CD14-positive monocyte (primary cell): Measurements from ENCODE around the gene PRKAG3. TPM values are rescaled to one million over a fixed set of nuclear protein-coding genes. Genes with fewer than 3 reads are reported as not detected.
A peak's percentile ranks its signal among the peaks of the same experiment; 100 is the strongest.

Experiments used
- DNase-seq, 3 donors: peaks; one replicate each; pipeline ENCODE4 v3.0.0-alpha.2; 2011 to 2022
- H2AFZ ChIP-seq: 2 replicates; pipeline ENCODE4 v1.6.0; 2012; ENCODE audit warnings: mild to moderate bottlenecking, low read depth, low read length, inconsistent platforms; ENCODE audit not compliant: insufficient read depth, poor library complexity, severe bottlenecking
- H3K27ac ChIP-seq, 2 donors: 1 replicate in 1 of 2; 2 replicates in 1 of 2; pipeline ENCODE4 v1.5.1; 2012 to 2013; ENCODE audit warnings: low read length in 2 of 2, control low read depth in 1 of 2, inconsistent platforms in 1 of 2, low read depth in 1 of 2, mild to moderate bottlenecking in 1 of 2
- H3K27me3 ChIP-seq, 2 donors: one replicate each; pipeline versions ENCODE4 v1.6.0 to v1.6.1; 2011 to 2013; ENCODE audit warnings: low read length in 2 of 2; ENCODE audit not compliant: control insufficient read depth in 2 of 2, insufficient read depth in 2 of 2
- H3K36me3 ChIP-seq, 2 donors: replicated peaks in 1 of 2; 1 replicate in 1 of 2; 2 replicates in 1 of 2; pipeline versions ENCODE4 v1.5.1 to v1.6.1; 2012 to 2013; ENCODE audit warnings: low read length in 2 of 2, control low read depth in 1 of 2, inconsistent platforms in 1 of 2, mild to moderate bottlenecking in 1 of 2; ENCODE audit not compliant: insufficient read depth in 2 of 2, control insufficient read depth in 1 of 2
- H3K4me1 ChIP-seq, 2 donors: 1 replicate in 1 of 2; 2 replicates in 1 of 2; pipeline versions ENCODE4 v1.5.1 to v1.6.1; 2012 to 2013; ENCODE audit warnings: low read length in 2 of 2, control low read depth in 1 of 2, inconsistent platforms in 1 of 2, mild to moderate bottlenecking in 1 of 2, moderate library complexity in 1 of 2; ENCODE audit not compliant: insufficient read depth in 2 of 2, control insufficient read depth in 1 of 2
- H3K4me2 ChIP-seq: replicated peaks from 2 replicates; pipeline ENCODE3; 2012; ENCODE audit warnings: low read length, moderate library complexity, mild to moderate bottlenecking; ENCODE audit not compliant: poor library complexity, severe bottlenecking; ENCODE audit errors: extremely low read depth
- H3K4me3 ChIP-seq, 3 experiments: fragments of 200-600 bp in 1 of 3; sonication (generic) in 1 of 3; replicated peaks in 1 of 3; 1 replicate in 2 of 3; 2 replicates in 1 of 3; pipeline ENCODE4 v1.5.1; 2011 to 2013; ENCODE audit warnings: low read length in 3 of 3, mild to moderate bottlenecking in 3 of 3, control low read depth in 2 of 3, low read depth in 2 of 3, inconsistent platforms in 1 of 3, moderate library complexity in 1 of 3
- H3K79me2 ChIP-seq: 2 replicates; pipeline ENCODE4 v1.6.0; 2012; ENCODE audit warnings: mild to moderate bottlenecking, control low read depth, inconsistent platforms, low read length, moderate library complexity; ENCODE audit not compliant: insufficient read depth
- H3K9ac ChIP-seq: 2 replicates; pipeline ENCODE4 v1.6.0; 2017; ENCODE audit warnings: low read length, mild to moderate bottlenecking; ENCODE audit not compliant: insufficient read depth, poor library complexity, severe bottlenecking
- H3K9me3 ChIP-seq, 2 donors: replicated peaks in 1 of 2; 1 replicate in 1 of 2; 2 replicates in 1 of 2; pipeline versions ENCODE4 v1.5.1 to v1.6.1; 2012 to 2013; ENCODE audit warnings: low read length in 2 of 2, control low read depth in 1 of 2; ENCODE audit not compliant: control insufficient read depth in 1 of 2, insufficient read depth in 1 of 2
- H4K20me1 ChIP-seq: 2 replicates; pipeline ENCODE4 v1.6.0; 2012; ENCODE audit warnings: mild to moderate bottlenecking, low read length, control low read depth, moderate library complexity; ENCODE audit not compliant: insufficient read depth
- H3K27ac Mint-ChIP-seq, 7 donors: one replicate each; pipeline ENCODE4 v1.8.0; 2020; ENCODE audit warnings: mild to moderate bottlenecking in 7 of 7, mixed read lengths in 7 of 7, moderate library complexity in 6 of 7, inconsistent platforms in 2 of 7
- H3K27me3 Mint-ChIP-seq, 3 donors: one replicate each; pipeline ENCODE4 v1.8.0; 2021 to 2022; ENCODE audit warnings: low read depth in 3 of 3, mild to moderate bottlenecking in 3 of 3, mixed read lengths in 3 of 3, moderate library complexity in 3 of 3, inconsistent platforms in 1 of 3
- H3K36me3 Mint-ChIP-seq, 2 donors: one replicate each; pipeline ENCODE4 v1.8.0; 2020; ENCODE audit warnings: mixed read lengths in 2 of 2, inconsistent platforms in 1 of 2, mild to moderate bottlenecking in 1 of 2
- H3K4me1 Mint-ChIP-seq: one replicate; pipeline ENCODE4 v1.8.0; 2020; ENCODE audit warnings: mild to moderate bottlenecking, mixed read lengths
- H3K4me3 Mint-ChIP-seq, 2 donors: one replicate each; pipeline ENCODE4 v1.8.0; 2020; ENCODE audit warnings: mild to moderate bottlenecking in 2 of 2, mixed read lengths in 2 of 2, moderate library complexity in 1 of 2
- H3K9me3 Mint-ChIP-seq, 7 donors: one replicate each; pipeline ENCODE4 v1.8.0; 2020 to 2022; ENCODE audit warnings: mixed read lengths in 7 of 7, mild to moderate bottlenecking in 6 of 7, moderate library complexity in 6 of 7, inconsistent platforms in 2 of 7
- CTCF ChIP-seq: fragments of 200-600 bp; IDR thresholded peaks from one replicate; pipeline ENCODE4 v1.8.0; 2022; ENCODE audit warnings: antibody characterized with exemption, mild to moderate bottlenecking
- WGBS: methylation state at CpG from one replicate; pipeline ENCODE4 v1.1.5; 2013; ENCODE audit warnings: missing lambda C conversion rate; ENCODE audit not compliant: insufficient coverage; 5-methylcytosine and 5-hydroxymethylcytosine counted together
- intact Hi-C, 2 donors: fragments of 100-400 bp; cut with micrococcal nuclease; formaldehyde crosslinking; loops; one replicate each; pipeline versions ENCODE4 v1.15.0 to v1.15.1; 2023
- polyA plus RNA-seq, 3 donors: library from polyadenylated mRNA; depleted of rRNA in 1 of 3; unstranded in 2 of 3; stranded (reverse) in 1 of 3; fragments of 300-500 nt in 2 of 3; fragments of >200 nt in 1 of 3; fragmentation: Illumina TruSeq in 2 of 3; gene quantifications; 1 replicate in 2 of 3; 2 replicates in 1 of 3; pipeline ENCODE4 v1.2.3, GENCODE V29; 2012 to 2021

PRKAG3 gene
- polyA plus RNA-seq, 3 donors, result not detected

- intact Hi-C loops, result no loop called here
- no peak for TF ChIP-seq CTCF
- peaks cover 18 to 42% of the 10 kb centered on the region in 2 donors for H3K4me1 ChIP-seq
- peaks cover 42% of the 10 kb centered on the region for H3K4me1 Mint-ChIP-seq
- no CpG with 5 or more reads among the region's 3 CpGs for WGBS
- no peak for DNase-seq
- no peak overlapping the region for H3K9ac ChIP-seq
- no peak overlapping the region for H3K4me2 ChIP-seq
- H3K4me3 Mint-ChIP-seq, result peak overlapping the region in 1 of 2 donors; percentile 57
- H3K27ac ChIP-seq, result no peak overlapping the region
- peaks cover 6 to 44% of the 10 kb centered on the region in 2 donors for H3K27me3 ChIP-seq
- peaks cover 36 to 49% of the 10 kb centered on the region in 2 donors for H3K36me3 Mint-ChIP-seq
- H3K9me3 Mint-ChIP-seq, result peaks cover 0 to 20% (median 8%) of the 10 kb centered on the region in 7 donors
- no peak overlapping the region for H3K4me3 ChIP-seq
- H3K27me3 Mint-ChIP-seq, result peaks cover 25 to 42% (median 31%) of the 10 kb centered on the region in 3 donors
- H3K36me3 ChIP-seq, result peaks cover 0 to 5% of the 10 kb centered on the region in 2 donors
- peaks cover 5% of the 10 kb centered on the region for H3K79me2 ChIP-seq
- H3K27ac Mint-ChIP-seq, result no peak overlapping the region
- peaks cover 52% of the 10 kb centered on the region for H4K20me1 ChIP-seq
- no peak overlapping the region for H2AFZ ChIP-seq
- peaks cover 0 to 5% of the 10 kb centered on the region in 2 donors for H3K9me3 ChIP-seq
Measured at GRCh38 chr2:218786133-218786532, 45.5 kb downstream of the PRKAG3 start.

GRCh38 chr2:218785103-218785502 is 46.5 kb downstream of the PRKAG3 start:
- peaks cover 31 to 49% (median 42%) of the 10 kb centered on the region in 3 donors for H3K27me3 Mint-ChIP-seq
- WGBS, result 43% methylated on average over 1 of the region's 1 CpG
- H3K4me3 Mint-ChIP-seq, result peak overlapping the region; percentile 37 to 57
- Histone ChIP-seq H3K9me3 (peaks cover 0 to 5% of the 10 kb centered on the region in 2 donors), H3K36me3 (peaks cover 0 to 5% of the 10 kb centered on the region in 2 donors), H3K9ac (no peak overlapping the region), H3K4me1 (peaks cover 21 to 48% of the 10 kb centered on the region in 2 donors), H3K27me3 (peaks cover 10 to 54% of the 10 kb centered on the region in 2 donors), H4K20me1 (peaks cover 47% of the 10 kb centered on the region), H3K79me2 (peaks cover 5% of the 10 kb centered on the region), H3K4me2 (peak overlapping the region; percentile 21), H3K4me3 (peak overlapping the region in 1 of 3 experiments; percentile 1), H2AFZ (no peak overlapping the region), H3K27ac (no peak overlapping the region)
- peaks cover 0 to 20% (median 10%) of the 10 kb centered on the region in 7 donors for H3K9me3 Mint-ChIP-seq
- TF ChIP-seq CTCF, result no peak
- H3K27ac Mint-ChIP-seq, result no peak overlapping the region
- intact Hi-C loops, result no loop called here
- H3K4me1 Mint-ChIP-seq, result peaks cover 49% of the 10 kb centered on the region
- no peak for DNase-seq
- H3K36me3 Mint-ChIP-seq, result peaks cover 36 to 49% of the 10 kb centered on the region in 2 donors
